PC-3 (cell line): ENCODE data around the gene AACS.

Experiments used
- EZH2 ChIP-seq: fragments of 300-600 bp; sonication (generic); IDR thresholded peaks from one replicate; pipeline ENCODE4 v1.6.1; 2017; ENCODE audit warnings: antibody characterized with exemption, mild to moderate bottlenecking, low read length; ENCODE audit not compliant: unreplicated experiment
- TF ChIP-seq, protein P1 (sequence below): fragments of 300-600 bp; sonication (generic); conservative IDR thresholded peaks from 2 replicates; pipeline ENCODE4 v1.5.1; 2017; ENCODE audit warnings: antibody characterized with exemption, low read depth, mild to moderate bottlenecking, low read length

DNA sequence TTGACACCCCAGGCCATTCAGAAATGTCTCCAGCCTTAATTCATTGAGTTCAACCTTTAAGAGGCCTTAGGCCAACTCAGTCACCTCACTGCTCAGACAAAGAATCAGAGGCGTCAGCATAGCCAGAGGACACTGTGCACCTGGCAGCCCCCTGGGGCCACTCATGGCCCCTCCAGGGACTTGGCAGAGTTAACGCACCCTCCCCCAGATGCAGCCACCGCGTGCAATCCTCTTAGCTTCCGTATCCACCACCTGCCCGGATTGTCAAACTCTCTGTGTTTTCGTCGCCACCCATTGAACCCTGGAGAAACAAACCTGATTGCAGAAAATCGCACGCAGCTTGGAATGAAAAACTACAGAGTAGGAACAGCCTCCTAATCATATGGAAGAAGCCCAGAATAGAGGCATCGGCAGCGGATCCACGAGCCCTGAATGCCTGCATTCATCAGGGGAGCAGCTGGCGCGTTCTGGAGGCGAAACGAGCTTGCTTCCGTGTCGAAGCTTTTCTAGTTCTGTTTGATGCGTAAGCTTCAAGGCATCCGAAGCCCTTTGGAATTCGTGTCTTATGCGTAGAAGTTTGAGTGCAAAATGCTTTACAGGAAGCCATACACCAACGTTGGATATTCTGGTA, 49.4 kb upstream of the AACS start:
- TF ChIP-seq, protein P1, sequence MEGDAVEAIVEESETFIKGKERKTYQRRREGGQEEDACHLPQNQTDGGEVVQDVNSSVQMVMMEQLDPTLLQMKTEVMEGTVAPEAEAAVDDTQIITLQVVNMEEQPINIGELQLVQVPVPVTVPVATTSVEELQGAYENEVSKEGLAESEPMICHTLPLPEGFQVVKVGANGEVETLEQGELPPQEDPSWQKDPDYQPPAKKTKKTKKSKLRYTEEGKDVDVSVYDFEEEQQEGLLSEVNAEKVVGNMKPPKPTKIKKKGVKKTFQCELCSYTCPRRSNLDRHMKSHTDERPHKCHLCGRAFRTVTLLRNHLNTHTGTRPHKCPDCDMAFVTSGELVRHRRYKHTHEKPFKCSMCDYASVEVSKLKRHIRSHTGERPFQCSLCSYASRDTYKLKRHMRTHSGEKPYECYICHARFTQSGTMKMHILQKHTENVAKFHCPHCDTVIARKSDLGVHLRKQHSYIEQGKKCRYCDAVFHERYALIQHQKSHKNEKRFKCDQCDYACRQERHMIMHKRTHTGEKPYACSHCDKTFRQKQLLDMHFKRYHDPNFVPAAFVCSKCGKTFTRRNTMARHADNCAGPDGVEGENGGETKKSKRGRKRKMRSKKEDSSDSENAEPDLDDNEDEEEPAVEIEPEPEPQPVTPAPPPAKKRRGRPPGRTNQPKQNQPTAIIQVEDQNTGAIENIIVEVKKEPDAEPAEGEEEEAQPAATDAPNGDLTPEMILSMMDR, result no peak
- TF ChIP-seq EZH2, result no peak
